SK-N-SH (cell line): ENCODE measurements around the gene BSPRY.

Source experiments
- FOXM1 ChIP-seq: IDR thresholded peaks from 2 replicates; pipeline ENCODE4 v1.4.0; 2012; ENCODE audit warnings: low read depth, mild to moderate bottlenecking
- POLR2AphosphoS5 ChIP-seq: IDR thresholded peaks from 2 replicates; pipeline ENCODE4 v1.6.1; 2012; ENCODE audit warnings: low read depth, low read length
- RAD21 ChIP-seq: IDR thresholded peaks from 2 replicates; pipeline ENCODE4 v1.6.1; 2012; ENCODE audit warnings: mild to moderate bottlenecking, low read length

DNA sequence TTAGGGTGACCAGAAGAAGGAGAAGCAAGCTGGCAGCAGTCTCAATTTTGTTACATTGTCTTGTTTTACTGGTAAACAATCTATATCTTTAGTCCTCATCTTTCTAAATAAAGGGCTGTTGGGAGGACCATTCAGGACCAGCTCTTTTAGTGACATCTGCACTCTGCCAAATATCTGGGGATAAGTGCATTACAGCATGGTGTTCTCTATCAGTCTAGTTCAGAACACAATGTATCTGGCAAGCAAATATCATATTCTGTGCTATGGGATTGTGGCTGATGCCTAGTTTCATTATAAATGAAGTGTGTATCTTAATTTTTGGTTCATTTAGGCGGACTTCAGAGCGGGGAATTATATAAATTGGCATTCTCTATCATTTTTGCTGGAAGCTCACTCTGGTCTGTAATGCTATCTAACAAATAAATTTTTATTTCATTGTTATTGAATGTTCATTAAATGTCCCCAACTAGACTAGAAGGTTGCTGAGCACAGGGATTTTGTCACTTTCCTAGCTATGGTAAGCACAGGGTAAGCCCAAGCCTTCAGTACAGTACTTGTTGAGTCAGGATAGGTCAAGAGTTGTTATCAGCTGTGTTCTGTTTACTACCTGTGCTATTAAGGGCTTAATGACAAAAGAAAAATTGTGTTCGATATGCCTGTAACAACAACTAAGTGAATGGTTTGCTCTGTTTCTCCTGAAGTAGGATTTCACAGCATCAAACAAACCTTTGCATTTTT, 21.1 kb upstream of the BSPRY start:
- TF ChIP-seq POLR2AphosphoS5 (no peak), RAD21 (no peak), FOXM1 (no peak)
